NCI-H82 treated with DMSO at 0.1 percent for 48 hours (cell line): Measurements from ENCODE around the gene DGKI.
A peak's percentile ranks its signal among the peaks of the same experiment; 100 is the strongest.
"Not testable (repeated sequence)": the region's sequence is repeated elsewhere in the genome, so short reads cannot be mapped to it uniquely, and the experiment has no call there.

ENCODE experiments used
- DNase-seq: peaks from one replicate; lab custom pipeline; 2025; ENCODE audit not compliant: unreplicated experiment; lab: John Stamatoyannopoulos, UW

DGKI gene

GRCh38 chr7:137485818-137486217, 361.0 kb downstream of the DGKI start:
- DNase-seq: no peak

DNA sequence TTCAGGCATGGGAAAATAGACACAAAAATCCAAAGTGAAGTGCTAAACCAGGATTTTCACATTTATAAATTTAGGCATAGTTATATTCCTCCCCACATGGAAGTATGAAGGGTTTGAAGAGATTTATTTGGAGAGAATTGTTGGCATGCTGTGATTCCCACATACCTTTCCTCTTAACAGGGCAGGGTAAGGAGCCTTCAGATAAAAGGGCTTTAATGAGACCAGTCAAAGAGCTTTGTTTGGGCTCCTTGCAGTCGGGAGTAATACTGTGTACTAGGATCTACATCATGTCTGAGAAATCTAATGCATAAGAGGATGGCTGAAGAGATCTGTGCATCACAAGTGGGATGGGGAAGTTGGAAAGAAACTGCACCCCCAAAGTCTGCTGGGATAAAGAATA, 362.4 kb downstream of the DGKI start:
- no peak for DNase-seq

GRCh38 chr7:137482466-137482865, 364.3 kb downstream of the DGKI start:
- no peak for DNase-seq

GRCh38 chr7:137480824-137481365, 365.9 kb downstream of the DGKI start:
- no peak for DNase-seq

DNA sequence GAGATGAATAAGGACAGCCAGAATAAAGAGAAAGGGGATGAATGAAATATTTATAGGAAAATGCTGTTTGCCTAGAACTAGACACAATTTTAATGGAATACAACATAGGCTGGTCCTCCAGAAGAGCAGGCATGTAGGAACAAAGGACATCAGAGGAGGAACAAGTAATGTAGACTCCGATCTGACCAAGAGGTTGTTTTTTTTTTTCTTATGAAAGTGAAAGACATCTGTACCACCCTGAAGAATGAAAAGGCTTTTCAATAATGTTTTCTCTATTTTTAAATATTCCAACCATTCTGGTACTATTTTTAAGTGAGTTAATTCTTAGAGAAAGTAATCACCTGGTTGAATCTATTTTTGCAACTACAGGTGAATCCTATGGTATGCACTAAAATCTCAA, 366.4 kb downstream of the DGKI start:
- DNase-seq: no peak

DNA sequence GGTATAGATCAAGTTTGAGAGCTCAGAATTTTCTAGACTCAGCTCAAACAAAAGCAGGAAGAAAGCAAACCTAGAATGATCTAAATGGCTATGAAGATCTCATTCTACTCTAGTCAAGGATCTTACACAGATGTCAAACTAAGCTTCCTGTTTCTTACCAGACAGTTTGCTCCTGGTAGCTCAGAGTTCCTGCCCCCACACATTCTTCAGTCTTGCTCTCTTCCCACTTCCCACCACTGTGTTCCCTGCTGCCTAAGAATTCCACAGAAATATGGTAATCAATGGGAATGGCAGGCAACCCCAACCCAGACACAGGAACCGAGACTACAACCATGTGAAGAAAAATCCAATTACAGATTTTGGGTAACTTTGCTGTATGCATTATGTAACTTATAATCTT, 369.8 kb downstream of the DGKI start:
- no peak for DNase-seq

DNA sequence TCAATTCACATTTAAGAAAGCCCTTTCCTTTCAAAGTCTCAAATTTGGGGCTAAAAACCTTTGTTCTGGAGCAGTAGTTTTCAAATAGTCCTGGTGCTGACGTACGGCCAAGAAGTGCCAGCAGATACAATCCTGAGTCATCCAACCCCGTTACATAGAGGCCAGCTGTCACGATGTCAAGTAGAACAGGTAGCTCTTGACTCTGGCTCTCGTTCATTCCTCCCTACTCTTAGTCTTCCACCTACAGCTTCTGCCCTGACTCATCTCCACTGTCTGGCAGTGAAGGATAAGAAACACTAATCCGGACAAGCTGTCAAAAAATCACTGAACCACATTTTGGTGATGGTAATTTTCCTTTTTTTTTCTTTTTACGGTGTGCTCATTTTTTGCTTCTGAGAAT, 370.8 kb downstream of the DGKI start:
- DNase-seq: no peak

GRCh38 chr7:137474540-137475026, 372.2 kb downstream of the DGKI start:
- no peak for DNase-seq

DNA sequence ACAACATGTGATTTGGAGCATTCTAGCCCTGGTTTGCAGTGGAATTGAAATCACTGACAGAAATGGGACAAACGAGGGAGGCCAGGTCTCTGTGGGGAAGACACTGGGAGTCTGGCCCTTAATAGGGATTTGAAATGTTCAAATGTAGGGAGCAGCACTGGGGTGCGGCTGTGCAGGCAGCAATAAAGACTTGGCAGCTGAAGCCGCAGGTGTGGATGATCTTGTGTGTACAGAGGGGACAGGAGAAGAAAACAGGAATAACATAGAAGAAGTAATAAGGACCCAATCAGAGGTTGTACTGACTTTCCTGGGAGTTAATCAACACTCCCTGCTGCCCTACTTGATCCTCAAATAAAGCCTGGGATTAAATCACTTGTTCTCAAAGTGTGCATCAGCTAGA, 375.6 kb downstream of the DGKI start:
- no peak for DNase-seq

DNA sequence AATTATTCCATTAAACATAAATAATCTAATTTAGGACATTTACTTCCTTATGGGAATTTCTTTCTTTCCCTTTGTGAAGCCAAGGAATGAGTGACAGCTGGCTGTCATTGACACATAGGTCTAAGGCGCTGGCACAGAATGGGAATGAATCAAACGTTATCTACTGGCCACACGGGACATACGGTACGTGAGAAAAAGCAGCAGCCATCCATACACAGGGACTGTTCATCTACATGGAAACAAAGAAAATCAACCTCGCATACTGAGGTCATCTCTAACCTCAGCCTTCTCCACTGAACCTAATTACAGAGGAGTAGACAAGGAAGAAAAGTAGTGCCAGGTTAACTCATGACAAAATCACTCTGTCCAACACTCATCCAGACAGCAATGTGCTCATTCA, 376.9 kb downstream of the DGKI start:
- DNase-seq: no peak

DNA sequence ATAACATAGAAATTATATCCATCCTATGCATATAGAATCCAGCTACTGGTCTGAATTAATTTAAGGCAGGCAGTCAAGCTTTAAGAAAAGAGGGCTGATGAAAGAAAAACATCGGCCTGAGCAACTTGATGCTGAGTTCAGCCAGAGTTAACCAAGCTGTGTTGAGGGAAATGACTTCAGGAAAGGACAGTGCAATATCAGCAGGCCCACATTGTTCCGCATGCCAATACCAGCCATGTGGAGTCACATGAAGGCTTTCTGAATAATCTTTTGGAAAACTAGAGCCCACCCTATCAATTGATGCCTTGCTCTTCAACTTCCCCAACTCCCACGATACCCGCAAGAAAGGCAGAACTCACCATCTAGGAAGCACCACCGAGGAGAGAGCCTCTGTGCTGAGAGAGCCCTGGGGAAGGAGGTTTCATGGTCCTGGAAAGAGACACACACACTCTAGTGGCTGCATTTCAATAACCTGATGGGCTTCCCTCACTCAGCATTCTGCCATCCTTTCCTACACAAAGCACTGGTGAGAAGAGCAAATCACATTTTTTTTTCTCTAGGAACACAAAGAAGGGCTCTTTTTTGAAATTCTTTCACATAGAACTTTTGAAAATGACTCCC, 377.5 kb downstream of the DGKI start:
- DNase-seq: no peak

DNA sequence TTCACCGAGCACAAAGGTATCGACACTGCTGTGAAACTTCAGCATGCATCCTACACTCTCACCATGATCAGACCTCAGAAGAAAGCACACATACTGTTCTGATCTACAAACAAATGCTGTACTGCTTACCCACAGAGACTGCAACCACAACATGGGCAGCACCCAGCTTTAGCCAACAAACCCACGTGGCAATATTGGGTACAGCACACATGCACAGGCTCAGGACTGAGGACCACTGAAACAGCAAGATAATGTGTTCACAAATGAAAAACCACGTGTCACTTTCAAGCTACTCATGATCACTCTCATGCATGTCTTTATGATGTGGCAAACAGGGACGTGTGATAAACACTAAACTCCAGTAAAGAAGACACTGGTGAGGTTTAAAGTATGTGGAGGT, 383.9 kb downstream of the DGKI start:
- DNase-seq: no peak

- no peak for DNase-seq
These were observed 384.6 kb downstream of the DGKI start for GRCh38 chr7:137462074-137462715.

GRCh38 chr7:137458399-137458798, 388.4 kb downstream of the DGKI start:
- DNase-seq: no peak

DNA sequence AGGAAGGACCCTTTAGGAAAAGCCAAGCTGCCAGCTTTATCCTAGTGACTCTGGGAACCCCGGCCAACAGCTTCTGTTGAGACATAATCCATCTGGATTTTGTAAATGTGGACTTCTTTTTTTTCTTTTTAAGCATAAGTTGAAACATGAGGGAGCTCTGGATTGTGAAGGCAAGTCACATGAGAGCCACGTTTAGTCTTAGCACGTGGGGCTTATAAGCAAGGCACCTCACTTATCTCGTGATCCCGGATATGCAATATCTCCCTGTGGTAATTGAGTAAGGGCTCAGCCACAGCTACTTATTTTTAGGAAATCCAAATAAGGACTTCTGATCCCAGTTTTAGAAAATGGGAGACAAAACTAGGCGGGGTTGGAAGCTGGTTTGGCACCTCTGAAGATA, 392.0 kb downstream of the DGKI start:
- DNase-seq: no peak

DNA sequence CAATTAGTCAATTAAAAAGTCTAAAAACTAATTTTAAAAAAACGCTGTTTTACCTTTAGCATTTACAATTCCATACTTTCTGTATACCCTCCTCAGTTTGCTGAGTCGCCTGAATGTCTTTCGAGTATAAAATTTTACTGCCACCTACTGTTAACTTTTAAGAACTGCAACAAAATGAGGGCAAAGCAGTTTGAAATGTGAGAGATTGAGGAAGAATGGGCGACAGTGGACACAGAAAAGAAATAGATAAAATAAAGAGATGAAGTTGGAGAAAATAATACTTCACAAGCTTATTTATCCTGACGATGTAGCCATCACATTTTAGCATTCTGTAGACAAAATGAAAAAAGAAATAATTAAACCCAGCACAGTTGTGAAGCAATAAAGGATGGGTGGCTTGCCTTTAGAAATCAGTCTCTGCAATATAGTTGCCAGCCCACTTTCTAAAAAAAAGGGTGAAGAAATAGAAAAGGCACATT, 392.5 kb downstream of the DGKI start:
- peak; percentile 1 for DNase-seq

DNA sequence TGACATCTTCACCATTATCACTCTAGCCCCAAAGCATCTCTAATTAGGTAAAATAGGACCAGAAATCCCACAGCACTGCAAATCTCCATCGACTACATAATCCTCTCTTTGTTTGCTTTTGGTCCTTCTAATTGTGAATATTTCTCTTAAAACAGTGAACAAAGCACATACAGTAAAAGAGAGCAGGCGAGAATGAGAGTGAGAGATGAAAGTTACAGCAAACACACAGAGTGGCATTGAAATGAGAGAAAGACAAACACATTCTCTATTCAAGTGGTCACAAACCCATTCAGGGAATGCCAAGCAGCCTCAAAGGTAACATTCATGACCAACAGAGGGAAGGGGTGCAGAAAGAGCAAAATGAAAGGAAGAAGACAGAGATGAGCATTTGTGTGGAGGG, 393.4 kb downstream of the DGKI start:
- DNase-seq: no peak

DNA sequence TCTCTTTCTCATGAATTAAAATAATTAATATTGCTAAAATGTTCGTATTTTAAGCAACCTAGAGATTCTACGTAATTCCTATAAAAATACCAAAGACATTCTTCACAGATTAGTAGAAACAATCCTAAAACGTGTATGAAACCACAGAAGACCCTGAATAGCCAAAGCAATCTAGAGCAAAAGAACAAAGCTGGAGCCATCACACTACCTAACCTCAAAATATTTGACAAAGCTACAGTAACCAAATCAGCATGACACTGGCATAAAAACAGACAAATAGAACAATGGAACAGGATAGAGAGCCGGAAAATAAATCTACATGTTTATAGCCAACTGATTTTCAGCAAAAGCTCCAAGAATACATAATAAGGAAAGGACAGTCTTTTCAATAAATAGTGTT, 397.8 kb downstream of the DGKI start:
- no peak for DNase-seq

DNA sequence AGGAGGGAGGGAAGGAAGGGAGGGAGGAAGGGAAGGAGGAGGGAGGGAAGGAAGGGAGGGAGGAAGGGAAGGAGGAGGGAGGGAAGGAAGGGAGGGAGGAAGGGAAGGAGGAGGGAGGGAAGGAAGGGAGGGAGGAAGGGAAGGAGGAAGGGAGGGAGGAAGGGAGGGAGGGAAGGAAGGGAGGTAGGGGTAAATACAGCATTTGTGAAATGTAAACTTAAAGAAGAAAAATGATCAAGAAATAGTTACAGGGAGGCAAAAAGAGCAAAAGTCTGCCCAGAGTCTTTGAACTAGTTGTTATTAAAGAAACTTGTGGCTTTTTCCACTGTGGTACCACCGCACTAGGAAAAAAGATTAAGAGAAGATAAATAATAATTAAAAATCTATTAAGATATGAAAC, 398.2 kb downstream of the DGKI start:
- DNase-seq: not testable (repeated sequence)

GRCh38 chr7:137446025-137446424, 400.7 kb downstream of the DGKI start:
- DNase-seq: no peak

GRCh38 chr7:137445268-137445667, 401.5 kb downstream of the DGKI start:
- DNase-seq: no peak

GRCh38 chr7:137443616-137444015, 403.2 kb downstream of the DGKI start:
- no peak for DNase-seq

GRCh38 chr7:137441451-137441850, 405.3 kb downstream of the DGKI start:
- no peak for DNase-seq
